Common myeloid progenitor, CD34-positive (primary cell): ENCODE results near the gene CCT5.
"Not testable (repeated sequence)": the region's sequence is repeated elsewhere in the genome, so short reads cannot be mapped to it uniquely, and the experiment has no call there.

Source experiments
- CTCF ChIA-PET: fragments of 350-600 bp; sonication (Branson Sonifier 250); formaldehyde crosslinking; loops from one replicate; lab custom pipeline; 2021; ENCODE audit warnings: antibody characterized with exemption; lab: Charles Lee
- POLR2A ChIA-PET: fragments of 350-600 bp; sonication (Branson Sonifier 250); formaldehyde crosslinking; loops from one replicate; lab custom pipeline; 2021; ENCODE audit warnings: antibody characterized with exemption; lab: Charles Lee
- DNase-seq, 3 donors: peaks; one replicate each; pipeline versions ENCODE4 v3.0.0 to v3.0.0-alpha.2; 2013
- H3K27ac ChIP-seq, 2 experiments: 1 replicate in 1 of 2; 2 replicates in 1 of 2; pipeline ENCODE4 v1.7.0; 2013; ENCODE audit warnings: inconsistent platforms in 2 of 2, low read length in 2 of 2, mild to moderate bottlenecking in 2 of 2, low read depth in 1 of 2, moderate library complexity in 1 of 2; ENCODE audit not compliant: severe bottlenecking in 2 of 2, insufficient read depth in 1 of 2, poor library complexity in 1 of 2
- H3K27me3 ChIP-seq, 5 experiments: replicated peaks in 2 of 5; 1 replicate in 3 of 5; 2 replicates in 2 of 5; pipeline versions ENCODE4 v1.6.1 to v1.7.0; 2013; ENCODE audit warnings: low read length in 4 of 5, mild to moderate bottlenecking in 2 of 5, moderate library complexity in 2 of 5, inconsistent platforms in 1 of 5; ENCODE audit not compliant: insufficient read depth in 5 of 5, control insufficient read depth in 4 of 5
- H3K36me3 ChIP-seq, 4 experiments: 1 replicate in 2 of 4; 2 replicates in 2 of 4; pipeline versions ENCODE4 v1.6.1 to v1.7.0; 2013; ENCODE audit warnings: low read length in 3 of 4, control low read depth in 1 of 4, mild to moderate bottlenecking in 1 of 4; ENCODE audit not compliant: control insufficient read depth in 4 of 4, insufficient read depth in 4 of 4
- H3K4me1 ChIP-seq, 4 experiments: 1 replicate in 3 of 4; 2 replicates in 1 of 4; pipeline versions ENCODE4 v1.6.1 to v1.7.1; 2013; ENCODE audit warnings: low read length in 3 of 4, mild to moderate bottlenecking in 3 of 4, control low read depth in 1 of 4, inconsistent platforms in 1 of 4, moderate library complexity in 1 of 4; ENCODE audit not compliant: control insufficient read depth in 4 of 4, insufficient read depth in 4 of 4; ENCODE audit errors: control extremely low read depth in 1 of 4
- H3K4me3 ChIP-seq, 7 experiments: 1 replicate in 4 of 7; 2 replicates in 3 of 7; pipeline versions ENCODE4 v1.5.1 to v1.7.0; 2013; ENCODE audit warnings: mild to moderate bottlenecking in 7 of 7, low read length in 6 of 7, moderate library complexity in 6 of 7, inconsistent platforms in 2 of 7, low read depth in 2 of 7, control low read depth in 1 of 7; ENCODE audit not compliant: insufficient read depth in 4 of 7, control insufficient read depth in 1 of 7; ENCODE audit errors: extremely low read depth in 1 of 7
- H3K9me3 ChIP-seq, 5 experiments: 1 replicate in 4 of 5; 2 replicates in 1 of 5; pipeline versions ENCODE4 v1.6.1 to v1.7.1; 2013; ENCODE audit warnings: low read length in 4 of 5, mild to moderate bottlenecking in 2 of 5, inconsistent platforms in 1 of 5, low read depth in 1 of 5, moderate library complexity in 1 of 5; ENCODE audit not compliant: control insufficient read depth in 4 of 5, insufficient read depth in 2 of 5; ENCODE audit errors: control extremely low read depth in 1 of 5
- WGBS: methylation state at CpG from one replicate; pipeline ENCODE4 v1.1.5; 2013; ENCODE audit not compliant: insufficient coverage; 5-methylcytosine and 5-hydroxymethylcytosine counted together

The CCT5 gene

DNA sequence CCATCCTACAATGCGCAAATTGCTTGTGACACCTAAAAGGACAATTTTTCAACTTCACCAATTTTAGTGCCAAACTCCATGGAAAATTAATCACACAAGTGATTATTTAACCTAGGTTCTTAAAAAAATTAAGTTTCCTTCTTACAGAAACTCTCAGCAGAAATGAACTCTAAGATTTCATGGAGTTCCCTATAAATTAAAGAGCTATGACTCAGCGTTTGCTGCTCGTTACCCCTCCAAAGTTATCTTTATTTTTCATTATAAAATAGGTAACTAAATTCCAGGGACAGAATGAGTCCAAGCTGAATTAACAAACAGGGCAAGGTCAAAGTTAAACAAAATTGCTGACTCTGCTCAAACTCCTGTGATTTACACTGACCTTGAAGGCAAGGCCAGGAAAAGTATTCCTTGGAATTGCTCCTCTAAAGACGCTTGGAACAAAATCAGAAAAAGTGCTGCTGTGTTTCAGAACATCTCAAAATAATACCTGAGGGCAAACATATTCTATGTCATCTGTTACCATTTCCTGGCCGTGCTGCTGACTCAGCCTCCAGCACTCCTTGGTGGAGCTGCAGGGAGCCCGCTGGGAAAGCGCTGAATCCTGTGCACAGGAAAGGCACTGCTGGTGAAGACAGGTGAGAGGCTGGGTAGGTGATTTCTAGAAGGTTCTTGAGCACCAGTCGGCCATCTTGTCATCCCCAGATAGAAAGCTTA is 60.1 kb downstream of the CCT5 start:
- no peaks in the 10 kb centered on the region for H3K9me3 ChIP-seq
- peak in 1 of 3 donors; percentile 53 for DNase-seq
- ChIA-PET CTCF (interaction anchor here (1.0 to 5.7 kb wide), 4 partner anchors 20 to 49 kb away, joined by 4 to 21 read pairs (median 4); no protein-coding TSS in a partner anchor), POLR2A (no interaction called here)
- H3K4me1 ChIP-seq, result peaks cover 0 to 23% (median 17%) of the 10 kb centered on the region in 4 experiments
- H3K27me3 ChIP-seq, result no peaks in the 10 kb centered on the region
- no peak overlapping the region for H3K4me3 ChIP-seq
- WGBS, result 86% methylated on average over 2 of the region's 8 CpGs
- H3K27ac ChIP-seq, result no peak overlapping the region
- no peaks in the 10 kb centered on the region for H3K36me3 ChIP-seq

DNA sequence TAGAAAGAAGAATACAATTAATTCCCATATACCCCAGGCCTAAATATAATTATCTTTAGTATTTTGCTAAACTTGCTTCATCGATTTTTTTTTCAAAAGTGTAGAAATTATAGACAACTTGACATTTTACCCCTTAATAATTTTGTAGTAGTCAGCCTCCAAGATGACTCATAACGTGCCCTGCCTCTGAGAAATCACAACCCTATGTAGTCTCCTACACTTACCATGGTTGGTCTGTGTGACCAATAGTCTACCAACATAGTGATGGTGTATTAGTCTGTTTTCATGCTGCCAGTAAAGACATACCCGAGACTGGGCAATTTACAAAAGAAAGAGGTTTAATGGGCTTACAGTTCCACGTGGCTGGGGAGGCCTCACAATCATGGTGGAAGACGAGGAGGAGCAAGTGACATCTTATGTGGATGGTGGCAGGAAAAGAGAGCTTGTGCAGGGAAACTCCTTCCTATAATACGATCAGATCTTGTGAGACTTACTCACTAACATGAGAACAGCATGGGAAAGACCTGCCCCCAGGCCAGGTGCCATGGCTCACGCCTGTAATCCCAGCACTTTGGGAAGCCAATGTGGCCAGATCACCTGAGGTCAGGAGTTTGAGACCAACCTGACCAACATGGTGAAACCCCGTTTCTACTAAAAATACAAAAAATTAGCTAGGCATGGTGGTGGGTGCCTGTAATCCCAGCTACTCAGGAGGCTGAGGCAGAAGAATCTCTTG is 60.9 kb downstream of the CCT5 start:
- CTCF ChIA-PET, result interaction anchor here (1.0 to 5.7 kb wide), 3 partner anchors 19 to 47 kb away, joined by 4 to 21 read pairs (median 4); no protein-coding TSS in a partner anchor
- POLR2A ChIA-PET, H3K27ac ChIP-seq, H3K27me3 ChIP-seq, H3K9me3 ChIP-seq, H3K4me3 ChIP-seq, H3K36me3 ChIP-seq: not testable (repeated sequence)
- 85% methylated on average over 5 of the region's 8 CpGs for WGBS
- H3K4me1 ChIP-seq, result peaks cover 0 to 23% (median 17%) of the 10 kb centered on the region in 4 experiments
- DNase-seq, result peak in 1 of 3 donors; percentile 41

DNA sequence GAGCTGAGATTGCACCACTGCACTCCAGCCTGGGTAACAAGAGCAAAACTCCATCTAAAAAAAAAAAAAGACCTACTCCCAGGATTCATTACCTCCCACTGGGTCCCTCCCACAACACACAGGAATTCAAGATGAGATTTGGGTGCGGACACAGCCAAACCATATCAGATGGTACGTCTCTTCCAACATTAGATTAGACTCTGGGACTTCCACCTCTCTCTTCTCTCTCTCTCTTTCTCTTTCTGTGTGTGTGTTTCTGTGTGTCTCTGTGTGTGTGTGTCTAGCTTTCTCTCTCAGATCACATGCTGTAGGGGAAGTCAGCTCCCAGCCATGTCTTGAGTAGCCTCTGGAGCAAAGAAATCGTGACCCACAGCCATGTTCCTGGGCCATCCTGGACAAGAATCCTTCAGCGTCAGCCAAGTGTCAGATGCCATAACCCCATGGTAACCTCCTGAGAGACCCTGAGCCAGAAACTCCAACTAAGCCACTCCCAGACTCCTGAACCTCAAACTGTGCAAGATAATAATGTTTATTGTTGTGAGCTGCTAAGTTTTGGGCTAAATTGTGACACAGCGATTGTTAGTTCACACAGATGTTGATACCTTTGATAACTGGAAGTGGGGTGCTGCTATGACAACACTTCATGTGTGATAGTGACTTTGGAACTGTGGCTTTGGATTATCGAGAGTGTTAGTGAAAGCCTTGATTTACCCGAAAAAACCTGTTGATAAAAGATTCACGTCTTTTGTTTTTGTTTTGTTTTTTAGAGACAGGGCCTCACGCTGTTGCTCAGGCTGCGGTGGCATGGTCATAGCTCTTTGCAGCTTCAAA is 61.7 kb downstream of the CCT5 start:
- no peaks in the 10 kb centered on the region for H3K9me3 ChIP-seq
- 80% methylated on average over 7 of the region's 10 CpGs for WGBS
- no peak overlapping the region for H3K4me3 ChIP-seq
- H3K27me3 ChIP-seq, result no peaks in the 10 kb centered on the region
- H3K4me1 ChIP-seq, result peaks cover 0 to 18% (median 11%) of the 10 kb centered on the region in 4 experiments
- CTCF ChIA-PET, result interaction anchor here (1.2 to 5.7 kb wide), 4 partner anchors 15 to 53 kb away, joined by 3 to 21 read pairs (median 3); no protein-coding TSS in a partner anchor
- DNase-seq, result no peak
- H3K36me3 ChIP-seq, result no peaks in the 10 kb centered on the region
- POLR2A ChIA-PET, result no interaction called here
- H3K27ac ChIP-seq, result no peak overlapping the region

DNA sequence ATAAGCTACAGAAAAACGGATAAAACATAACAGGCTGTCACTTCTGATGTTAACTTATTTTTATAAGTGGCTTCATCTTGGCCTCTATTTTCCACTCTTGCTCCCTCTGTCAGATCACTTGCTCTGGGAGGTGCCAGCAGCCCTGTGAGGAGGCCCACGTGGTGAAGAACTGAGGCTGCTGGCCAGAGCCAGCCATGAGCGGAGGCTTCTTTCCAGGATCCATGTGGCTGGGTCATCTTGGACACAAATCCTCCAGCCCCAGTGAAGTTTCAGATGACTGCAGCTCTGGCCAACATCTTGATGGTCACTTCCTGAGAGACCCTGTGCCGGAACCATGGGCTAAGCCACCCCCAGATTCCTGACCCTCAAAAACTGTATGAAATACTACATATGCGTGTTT is 65.1 kb downstream of the CCT5 start:
- H3K27me3 ChIP-seq, result no peaks in the 10 kb centered on the region
- ChIA-PET CTCF (interaction anchor here (1.3 to 5.7 kb wide), 2 partner anchors 15 to 49 kb away, joined by 3 to 21 read pairs; no protein-coding TSS in a partner anchor), POLR2A (no interaction called here)
- no peaks in the 10 kb centered on the region for H3K9me3 ChIP-seq
- WGBS, result 100% methylated on average over 3 of the region's 5 CpGs
- H3K36me3 ChIP-seq, result no peaks in the 10 kb centered on the region
- H3K4me1 ChIP-seq, result peaks cover 0 to 4% (median 3%) of the 10 kb centered on the region in 4 experiments
- H3K27ac ChIP-seq, result no peak overlapping the region
- no peak overlapping the region for H3K4me3 ChIP-seq
- no peak for DNase-seq
